ENCODE data around the gene MRPL52. TPM values are rescaled to one million over a fixed set of nuclear protein-coding genes. Genes with fewer than 3 reads are reported as not detected.

MRPL52 gene
- total and polyA plus RNA-seq, 2 of the 13 experiments (the other 11 are each of a cell fraction or from before 2014, with no cell fraction given), result 118 to 329 TPM

DNA sequence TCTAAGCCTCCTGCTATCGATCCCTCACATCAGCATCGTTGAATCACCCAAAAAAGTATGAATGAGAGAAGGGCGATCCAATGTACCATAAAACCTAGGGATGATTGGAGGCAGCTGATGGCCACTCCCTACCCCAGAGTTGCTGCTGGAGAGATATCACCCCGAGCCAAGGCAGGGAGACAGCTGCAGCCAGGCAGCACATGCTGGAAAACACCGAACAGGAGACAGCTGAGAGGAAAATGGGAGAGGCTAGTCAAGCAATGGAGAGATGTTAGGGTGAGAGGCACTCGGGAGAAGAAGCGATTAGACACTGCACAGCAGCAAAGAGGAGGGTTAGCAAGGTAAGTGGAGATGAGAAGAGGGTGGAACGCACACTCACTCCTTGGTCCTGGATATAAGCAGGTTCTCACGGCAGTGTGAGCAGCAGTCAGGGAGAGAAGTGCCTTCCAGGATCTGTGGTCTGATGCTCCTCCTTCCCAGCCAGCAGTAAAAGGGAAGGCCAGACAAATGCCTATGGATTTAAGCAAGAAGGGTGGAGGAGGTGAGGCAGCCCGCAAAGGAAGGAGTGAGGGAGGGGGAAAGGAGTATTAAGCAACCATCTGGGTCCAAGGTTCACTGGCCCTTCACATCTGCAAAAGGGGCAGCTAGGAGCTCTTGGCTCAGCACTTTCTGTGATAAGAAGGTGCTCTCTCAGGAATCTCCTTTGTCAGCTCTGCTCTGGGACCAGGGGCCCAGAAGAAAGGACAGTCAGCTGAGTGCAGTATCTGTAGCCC, 14.6 kb upstream of the MRPL52 start, which contains the start of gene SLC7A7 (continued):
- TF ChIP-seq TMF1 (CRISPR knock-in tag; IDR thresholded peaks at IDR 0.05; ENCODE audit: low read depth) (no peak), MBNL3 (CRISPR knock-in tag; conservative IDR thresholded peaks at IDR 0.05) (no peak), RFX1 (IDR thresholded peaks at IDR 0.05) (no peak), DBP (CRISPR knock-in tag; IDR thresholded peaks at IDR 0.05; ENCODE audit: not compliant biosample characterization) (no peak), NCOR1 (IDR thresholded peaks at IDR 0.05; ENCODE audit: borderline replicate concordance, low read length) (no peak), ZSCAN29 (CRISPR knock-in tag; conservative IDR thresholded peaks at IDR 0.05) (no peak), ATRX (CRISPR knock-in tag; IDR thresholded peaks at IDR 0.05; ENCODE audit: borderline replicate concordance) (no peak), ETV6 (CRISPR knock-in tag; conservative IDR thresholded peaks at IDR 0.05) (no peak), KDM2A (CRISPR knock-in tag; IDR thresholded peaks at IDR 0.05; ENCODE audit: borderline replicate concordance, low read depth) (no peak; the same call in 1 of the 2 replicates), TARDBP (CRISPR knock-in tag; IDR thresholded peaks at IDR 0.05) (no peak), ZNF577 (CRISPR knock-in tag; IDR thresholded peaks at IDR 0.05; ENCODE audit: borderline replicate concordance, low read depth) (no peak), GPBP1L1 (CRISPR knock-in tag; IDR thresholded peaks at IDR 0.05) (no peak), ZNF224 (CRISPR knock-in tag; IDR thresholded peaks at IDR 0.05) (no peak), ZNF441 (CRISPR knock-in tag; IDR thresholded peaks at IDR 0.05; ENCODE audit: borderline replicate concordance) (no peak), ZNF160 (CRISPR knock-in tag; IDR thresholded peaks at IDR 0.05) (no peak), NFYB (CRISPR knock-in tag; IDR thresholded peaks at IDR 0.05) (no peak), ISL2 (CRISPR knock-in tag; IDR thresholded peaks at IDR 0.05) (no peak), ZSCAN25 (CRISPR knock-in tag; IDR thresholded peaks at IDR 0.05) (peak; percentile 69), ARNTL (CRISPR knock-in tag; IDR thresholded peaks at IDR 0.05) (no peak; the same call in 1 of the 2 replicates), SETDB1 (CRISPR knock-in tag; IDR thresholded peaks at IDR 0.05; ENCODE audit: borderline replicate concordance) (no peak), BRCA1 (CRISPR knock-in tag; IDR thresholded peaks at IDR 0.05) (no peak), ZNF343 (CRISPR knock-in tag; IDR thresholded peaks at IDR 0.05) (no peak), GTF2F1 (IDR thresholded peaks at IDR 0.05; ENCODE audit: low read length) (no peak), RBAK (CRISPR knock-in tag; IDR thresholded peaks at IDR 0.05) (no peak), MTF2 (CRISPR knock-in tag; IDR thresholded peaks at IDR 0.05; ENCODE audit: borderline replicate concordance) (no peak), JUND (CRISPR knock-in tag; IDR thresholded peaks at IDR 0.05) (no peak)
- TF ChIP-seq, protein P1, sequence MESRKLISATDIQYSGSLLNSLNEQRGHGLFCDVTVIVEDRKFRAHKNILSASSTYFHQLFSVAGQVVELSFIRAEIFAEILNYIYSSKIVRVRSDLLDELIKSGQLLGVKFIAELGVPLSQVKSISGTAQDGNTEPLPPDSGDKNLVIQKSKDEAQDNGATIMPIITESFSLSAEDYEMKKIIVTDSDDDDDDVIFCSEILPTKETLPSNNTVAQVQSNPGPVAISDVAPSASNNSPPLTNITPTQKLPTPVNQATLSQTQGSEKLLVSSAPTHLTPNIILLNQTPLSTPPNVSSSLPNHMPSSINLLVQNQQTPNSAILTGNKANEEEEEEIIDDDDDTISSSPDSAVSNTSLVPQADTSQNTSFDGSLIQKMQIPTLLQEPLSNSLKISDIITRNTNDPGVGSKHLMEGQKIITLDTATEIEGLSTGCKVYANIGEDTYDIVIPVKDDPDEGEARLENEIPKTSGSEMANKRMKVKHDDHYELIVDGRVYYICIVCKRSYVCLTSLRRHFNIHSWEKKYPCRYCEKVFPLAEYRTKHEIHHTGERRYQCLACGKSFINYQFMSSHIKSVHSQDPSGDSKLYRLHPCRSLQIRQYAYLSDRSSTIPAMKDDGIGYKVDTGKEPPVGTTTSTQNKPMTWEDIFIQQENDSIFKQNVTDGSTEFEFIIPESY (CRISPR knock-in tag; IDR thresholded peaks at IDR 0.05), result no peak
- TF ChIP-seq, protein P2, sequence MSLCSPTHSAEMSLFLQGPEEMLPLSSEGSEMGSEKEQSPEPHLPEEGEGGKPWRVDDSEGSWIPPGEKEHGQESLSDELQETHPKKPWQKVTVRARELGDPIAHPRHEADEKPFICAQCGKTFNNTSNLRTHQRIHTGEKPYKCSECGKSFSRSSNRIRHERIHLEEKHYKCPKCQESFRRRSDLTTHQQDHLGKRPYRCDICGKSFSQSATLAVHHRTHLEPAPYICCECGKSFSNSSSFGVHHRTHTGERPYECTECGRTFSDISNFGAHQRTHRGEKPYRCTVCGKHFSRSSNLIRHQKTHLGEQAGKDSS (CRISPR knock-in tag; IDR thresholded peaks at IDR 0.05; ENCODE audit: borderline replicate concordance, low read depth), result peak; percentile 67; the same call in 1 of the 2 replicates

Data from HepG2 (cell line).